SH-SY5Y (cell line): ENCODE data around the gene SMARCA2.

Source experiments
- GATA2 ChIP-seq: IDR thresholded peaks from 2 replicates; pipeline ENCODE4 v1.6.1; 2011; ENCODE audit warnings: mild to moderate bottlenecking, low read depth, low read length
- GATA3 ChIP-seq: IDR thresholded peaks from 2 replicates; pipeline ENCODE4 v1.6.1; 2011; ENCODE audit warnings: low read depth, mild to moderate bottlenecking, low read length, moderate library complexity

The SMARCA2 gene

DNA sequence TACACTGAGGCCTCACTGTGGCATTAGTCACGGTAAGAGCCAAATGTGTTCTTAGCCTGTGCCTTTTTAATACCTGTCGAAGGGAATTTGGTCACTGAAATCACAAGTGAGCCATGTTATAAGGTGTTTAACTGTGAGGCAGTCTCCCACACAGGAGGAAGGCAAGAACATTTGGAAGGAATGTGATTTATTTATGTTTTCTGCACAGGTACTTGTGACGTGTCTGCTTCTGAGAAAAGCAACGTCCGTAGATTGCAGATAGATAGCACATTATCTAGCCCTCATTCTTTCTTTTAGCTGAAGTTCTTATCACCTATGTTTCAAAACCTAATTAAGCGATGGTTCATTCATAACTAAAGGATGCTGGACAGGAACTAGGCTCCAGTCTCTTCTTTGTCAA, 19.0 kb upstream of the SMARCA2 start:
- TF ChIP-seq GATA3 = no peak
- TF ChIP-seq GATA2 = no peak

DNA sequence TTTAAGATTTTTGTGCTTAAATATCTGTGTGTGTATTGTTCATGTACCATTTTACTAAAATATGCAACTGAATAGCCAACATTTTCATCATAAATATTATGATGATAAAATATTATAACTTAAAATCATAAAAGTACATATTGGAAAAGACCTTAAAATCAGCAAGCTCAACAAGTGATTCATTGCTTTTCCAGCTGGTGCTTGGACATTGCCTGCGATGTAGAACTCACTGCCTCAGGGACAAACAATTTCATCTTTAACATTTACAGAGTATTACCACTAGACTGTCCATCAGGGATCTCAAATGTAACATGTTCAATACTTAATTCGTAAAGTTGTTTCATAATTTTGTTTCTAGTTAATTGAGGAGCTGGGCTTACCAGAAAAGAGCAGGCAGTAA, 17.5 kb upstream of the SMARCA2 start:
- no peak for TF ChIP-seq GATA2
- no peak for TF ChIP-seq GATA3

DNA sequence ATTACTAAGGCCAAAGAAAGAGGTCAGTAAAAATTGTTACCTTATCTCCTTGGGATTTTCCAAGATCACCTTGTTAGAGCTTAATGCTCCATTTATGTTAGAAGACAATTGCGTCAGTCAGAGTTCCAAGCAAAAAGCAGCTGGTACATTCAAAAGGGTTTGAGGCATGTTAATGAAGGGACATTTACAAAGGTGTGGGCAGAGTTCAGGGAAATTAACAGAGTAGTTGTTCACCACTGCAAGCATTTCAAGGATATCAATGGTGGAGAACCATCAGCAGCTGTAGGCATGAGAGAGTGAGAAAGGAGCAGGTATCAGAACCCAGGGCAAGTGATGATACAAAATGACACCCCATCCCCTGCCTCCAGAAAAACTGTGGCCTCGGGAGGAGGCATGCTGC, 17.0 kb upstream of the SMARCA2 start:
- TF ChIP-seq GATA3 (no peak), GATA2 (no peak)

DNA sequence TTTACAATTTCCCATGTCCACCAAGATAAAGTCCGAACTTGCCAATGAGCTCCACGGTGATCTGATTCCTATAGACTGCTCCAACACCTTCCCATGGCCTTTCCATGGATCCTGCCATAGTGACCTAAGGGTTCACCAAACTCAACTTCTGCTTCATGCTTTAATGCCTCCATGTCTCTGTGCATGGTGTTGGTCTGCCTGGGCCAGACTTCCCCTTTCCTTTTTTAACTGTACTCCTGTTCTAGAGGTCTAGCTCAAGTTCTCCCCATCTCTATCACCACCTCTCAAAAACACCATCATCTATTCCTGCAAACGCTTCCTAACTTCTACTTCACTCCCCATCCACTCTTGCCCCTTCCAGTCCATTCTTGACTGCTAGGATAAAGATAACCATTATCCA, 14.8 kb upstream of the SMARCA2 start:
- no peak for TF ChIP-seq GATA3
- TF ChIP-seq GATA2 = no peak

DNA sequence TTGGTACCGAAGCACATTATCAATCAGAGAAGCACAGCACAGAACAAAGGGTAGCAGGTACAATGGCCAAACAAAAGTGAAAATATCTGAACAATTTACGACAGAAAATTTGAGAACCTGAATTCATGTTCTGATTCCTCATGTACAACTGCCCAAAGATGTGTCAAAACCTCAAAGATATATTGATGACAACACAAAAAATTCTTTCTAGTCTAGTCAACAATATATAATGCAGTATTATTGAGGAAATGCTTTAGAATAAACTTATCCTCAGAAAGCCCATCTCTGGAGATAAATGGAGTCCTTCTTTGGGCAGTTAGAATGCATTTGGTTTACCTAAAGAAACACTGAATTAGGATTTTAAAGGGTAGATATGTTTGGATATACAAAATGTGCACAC, 6.8 kb upstream of the SMARCA2 start:
- TF ChIP-seq GATA3 (no peak), GATA2 (no peak)

DNA sequence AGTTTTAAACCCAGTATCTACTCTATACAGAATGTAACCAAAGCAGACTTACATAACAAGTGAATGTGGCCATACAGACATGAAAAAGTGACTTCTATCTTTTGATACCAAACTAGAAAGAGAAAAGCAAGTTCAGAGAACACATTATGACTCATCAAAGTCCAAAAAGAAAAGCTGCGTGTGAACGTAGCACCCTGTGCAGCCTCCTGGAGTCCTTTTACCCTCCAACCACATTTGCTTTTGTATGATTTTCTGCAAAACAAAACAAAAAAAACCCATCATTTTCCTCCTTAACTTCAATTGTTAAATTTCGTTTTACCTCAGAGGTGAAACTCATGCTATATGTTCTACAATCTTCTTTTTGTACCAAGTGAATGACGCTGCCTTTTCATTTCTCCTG, 2.8 kb upstream of the SMARCA2 start:
- TF ChIP-seq GATA3 = no peak
- no peak for TF ChIP-seq GATA2

DNA sequence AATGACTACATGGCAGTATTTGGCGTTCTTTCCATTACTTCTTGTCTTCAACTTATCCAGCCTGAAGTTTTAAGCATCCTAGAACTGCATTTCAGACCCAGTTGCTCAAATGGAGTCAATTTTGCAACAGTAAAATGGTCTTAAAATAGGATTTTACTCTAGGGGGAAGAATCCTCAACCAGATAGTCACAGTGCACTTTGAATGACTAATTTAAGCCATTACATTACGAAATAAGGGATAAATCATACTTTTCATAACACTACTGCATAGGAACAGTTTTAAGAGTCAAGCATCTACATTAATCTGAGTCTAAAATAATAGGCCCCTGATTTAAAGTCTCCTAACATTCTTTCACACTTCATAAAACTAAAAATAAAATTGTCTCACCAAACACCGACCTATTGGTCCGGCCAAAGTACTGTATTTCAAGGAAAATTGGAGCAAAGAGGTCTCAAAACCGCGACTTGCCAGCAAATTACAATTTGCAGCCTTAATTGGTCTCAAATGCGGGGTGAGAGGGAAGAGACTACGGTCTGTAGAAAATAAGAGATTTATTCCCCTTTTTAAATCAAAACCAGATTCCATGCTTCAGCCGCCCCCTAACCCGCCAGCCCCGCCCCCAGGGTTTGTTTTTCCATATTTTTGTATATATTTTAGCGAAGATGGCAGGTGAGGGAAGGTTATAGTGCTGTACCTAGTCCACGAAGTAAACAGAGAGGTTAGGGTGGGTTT, 1.2 kb upstream of the SMARCA2 start:
- TF ChIP-seq GATA3 (no peak), GATA2 (no peak)

DNA sequence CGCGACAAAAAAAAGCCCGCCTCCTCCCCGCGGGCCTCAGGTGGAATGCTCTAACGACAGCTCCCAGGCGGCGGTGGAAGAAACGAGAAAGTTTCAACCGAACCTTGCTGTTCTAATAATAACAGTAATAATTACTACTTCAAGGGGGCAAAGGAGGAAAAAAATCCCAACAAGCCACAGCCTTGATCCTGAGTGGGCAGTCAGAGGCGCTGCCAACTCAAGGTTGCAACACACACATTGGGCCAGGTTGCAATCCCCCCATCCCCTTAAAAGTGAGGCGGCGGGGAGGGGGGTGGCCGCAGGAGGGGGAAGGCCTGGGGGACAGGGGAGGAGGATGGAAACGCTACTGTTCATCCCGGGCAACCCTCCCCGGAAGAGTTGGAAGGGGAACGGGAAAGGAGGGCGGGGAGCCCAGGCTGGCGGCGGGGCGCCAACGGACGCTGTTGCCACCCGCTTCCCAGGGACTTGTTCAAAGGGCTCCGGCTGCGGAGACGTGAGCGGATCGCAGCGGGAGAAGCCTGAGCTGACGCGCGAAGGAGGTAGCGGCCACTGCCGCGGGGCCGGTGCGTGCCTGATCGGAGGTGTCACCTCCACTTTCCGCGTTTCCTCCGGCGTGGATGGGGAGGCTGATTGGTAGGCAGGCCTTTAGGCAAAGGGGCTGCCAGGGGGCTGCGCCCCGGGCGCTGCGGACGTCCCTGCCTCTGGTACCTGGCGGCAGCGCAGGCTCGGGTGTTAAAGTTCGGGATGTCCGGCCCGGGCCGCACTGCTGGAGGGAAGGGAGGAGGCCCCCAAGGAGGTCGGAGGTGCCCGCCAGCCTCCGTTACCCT, 647 bp downstream of the SMARCA2 start:
- TF ChIP-seq GATA2 (no peak), GATA3 (no peak)

DNA sequence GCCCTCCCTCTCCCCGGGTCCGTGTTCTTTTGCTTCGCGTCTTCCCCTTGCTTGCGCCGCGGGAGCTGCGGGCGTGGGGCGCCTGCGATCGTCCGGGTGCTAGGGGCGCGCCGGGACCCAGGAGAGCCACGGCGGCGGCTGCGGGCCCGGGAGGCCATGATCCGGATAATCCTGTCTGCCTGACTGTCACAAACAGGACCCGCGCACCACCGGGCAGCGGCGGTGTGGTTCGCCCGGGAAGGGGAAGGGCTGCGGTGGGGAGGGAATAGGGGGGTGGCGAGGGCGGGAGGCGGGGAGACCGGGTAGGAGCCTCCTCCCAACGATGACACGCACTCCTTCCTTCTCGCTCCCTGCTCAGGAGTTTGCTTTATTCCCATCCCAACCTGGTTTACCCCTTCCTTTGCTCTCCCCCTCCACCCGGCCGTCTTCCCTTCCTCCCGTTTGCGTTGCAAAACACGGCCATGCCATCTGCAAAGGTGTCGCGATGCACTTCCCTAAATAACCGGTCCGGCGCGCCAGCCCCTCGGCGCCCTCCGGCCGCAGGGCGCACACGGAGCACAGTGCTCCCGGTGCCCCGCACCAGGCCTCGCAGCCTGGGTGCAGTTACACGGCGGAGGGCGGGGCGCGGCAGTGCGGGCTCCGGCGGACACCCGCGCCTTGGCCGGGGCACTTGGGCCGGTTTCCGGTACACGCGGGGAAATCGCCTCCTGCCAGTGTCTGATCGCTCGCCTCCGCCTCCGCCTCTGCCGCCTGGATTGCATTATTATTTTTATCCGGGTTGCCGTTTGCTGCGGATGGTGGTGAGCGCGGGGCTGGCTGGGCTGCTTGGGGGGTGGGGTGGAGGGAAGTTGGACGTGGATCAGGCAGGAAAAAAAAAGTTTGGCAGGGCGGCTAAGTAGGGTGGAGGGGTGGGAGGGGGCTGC, 1.5 kb downstream of the SMARCA2 start:
- TF ChIP-seq GATA2 (no peak), GATA3 (no peak)

DNA sequence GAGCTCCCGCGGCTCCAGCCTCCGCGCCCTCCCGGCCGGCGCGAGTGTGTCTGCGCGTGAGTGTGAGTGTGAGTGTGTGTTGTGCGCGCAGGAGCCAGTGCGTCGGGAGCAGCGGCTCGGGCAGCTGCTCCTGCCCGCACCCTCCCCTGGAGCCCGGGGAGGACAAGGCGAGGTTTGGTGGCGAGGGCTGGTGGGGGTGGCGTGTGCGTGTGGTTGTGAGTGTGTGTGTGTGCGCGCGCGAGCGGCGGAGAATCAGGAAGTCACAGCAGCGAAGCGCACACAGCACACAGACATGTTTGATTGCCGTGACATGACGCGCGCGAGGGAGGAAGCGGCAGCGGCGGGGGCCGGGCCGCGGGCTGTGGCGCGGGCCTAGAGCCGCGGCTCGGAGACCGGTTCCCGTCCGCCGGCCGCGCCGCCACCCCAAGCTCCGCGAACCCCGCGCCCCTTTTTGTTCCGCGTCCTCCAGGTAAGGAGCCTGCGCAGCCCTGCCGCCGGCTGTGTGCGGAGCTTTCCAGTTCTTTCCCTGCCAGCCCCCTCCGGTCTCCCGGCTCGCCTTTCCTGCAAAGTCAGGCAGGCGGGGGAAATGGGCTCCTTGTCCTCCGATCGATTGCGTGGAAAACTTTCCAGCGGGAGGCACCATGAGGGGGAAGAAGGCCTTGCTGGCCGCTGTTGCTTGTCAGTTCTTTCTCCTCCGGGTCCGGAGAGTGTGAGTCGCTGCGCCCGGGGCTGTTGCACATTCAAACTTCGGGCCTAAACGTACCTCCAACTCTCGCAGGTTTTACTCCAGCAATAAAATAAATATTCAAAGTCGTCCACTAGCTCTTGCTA, 2.4 kb downstream of the SMARCA2 start:
- TF ChIP-seq GATA2 = no peak
- TF ChIP-seq GATA3 = no peak

DNA sequence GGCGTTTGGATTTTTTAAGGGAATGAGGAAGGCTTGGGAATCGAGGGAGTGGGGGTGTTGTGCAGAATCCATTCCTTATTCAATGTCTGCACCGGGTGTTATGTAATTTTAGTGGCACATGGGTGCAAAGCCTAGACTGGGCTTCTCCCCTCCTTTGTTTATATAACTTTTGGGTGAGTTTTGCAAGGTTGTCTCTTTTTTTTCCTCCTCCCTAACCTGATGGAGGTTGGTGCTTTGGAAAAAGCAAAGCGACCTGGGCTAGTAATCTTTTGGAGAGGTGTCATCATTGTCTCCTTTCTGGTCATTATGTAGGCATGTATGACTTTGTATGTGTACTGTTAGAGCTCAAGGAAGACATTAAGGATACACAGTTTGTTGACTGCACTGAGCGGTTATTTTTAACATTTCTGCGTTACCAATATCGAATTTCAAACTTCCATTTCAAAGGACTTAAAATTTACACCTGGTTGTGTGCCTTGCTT, 3.1 kb downstream of the SMARCA2 start:
- TF ChIP-seq GATA2 = no peak
- no peak for TF ChIP-seq GATA3

DNA sequence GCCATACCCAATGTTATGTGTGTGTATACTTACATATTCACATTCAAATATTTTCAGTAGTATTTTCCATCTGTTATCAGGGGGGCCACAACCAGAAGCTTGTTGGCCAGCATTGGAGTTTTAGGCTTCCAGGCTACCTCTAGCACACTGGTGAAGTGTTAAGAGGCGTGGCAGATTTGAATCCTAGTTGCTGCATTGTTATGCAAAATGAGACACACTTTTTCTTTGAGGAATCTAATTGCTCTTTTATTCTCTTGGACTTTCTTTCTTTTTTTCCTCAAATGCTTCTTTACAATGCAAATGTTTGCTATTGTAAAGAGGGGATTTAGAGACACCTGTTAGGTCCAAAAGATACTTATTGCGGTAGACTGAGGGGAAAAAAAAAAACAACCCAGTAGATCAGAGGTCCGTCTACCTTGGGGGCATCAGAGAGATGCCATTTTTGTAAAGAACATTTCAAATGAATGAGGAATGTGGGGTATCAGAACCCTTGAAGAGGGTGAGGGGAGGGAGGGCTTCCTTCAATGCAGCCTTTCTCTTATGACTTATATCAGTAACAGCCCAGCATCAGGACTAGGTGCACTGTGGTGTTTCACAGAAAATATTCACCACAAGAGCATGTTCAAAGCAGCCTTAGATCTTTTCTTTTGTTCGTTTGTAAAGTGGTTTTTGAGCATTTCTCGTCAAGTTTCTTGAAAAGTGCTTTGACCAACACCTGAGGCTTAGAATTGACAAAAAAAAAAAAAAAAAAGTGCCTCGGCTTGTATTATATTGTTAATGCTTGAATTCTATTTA, 3.8 kb downstream of the SMARCA2 start:
- TF ChIP-seq GATA3 = no peak
- no peak for TF ChIP-seq GATA2

DNA sequence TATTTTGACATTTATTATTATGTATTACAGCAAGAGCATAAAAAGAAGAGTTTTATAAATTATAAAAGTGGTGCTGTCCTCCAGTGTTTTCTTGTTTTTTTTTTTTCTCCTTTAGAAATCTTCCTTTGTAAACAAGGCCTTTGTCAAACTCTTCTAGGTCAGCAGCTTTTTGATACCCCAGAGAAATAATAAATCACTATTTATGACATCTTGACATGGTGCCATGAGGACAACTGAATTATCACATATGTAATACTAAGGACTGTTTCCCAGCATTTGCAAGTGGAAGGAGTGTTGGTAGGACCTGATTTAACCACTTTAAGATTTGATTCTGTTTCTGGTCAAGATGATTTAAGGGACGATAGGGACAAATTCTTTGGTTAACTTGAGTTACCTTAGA, 4.6 kb downstream of the SMARCA2 start:
- TF ChIP-seq GATA2 = no peak
- no peak for TF ChIP-seq GATA3
